ENCODE data around the gene UBQLNL.

DNA sequence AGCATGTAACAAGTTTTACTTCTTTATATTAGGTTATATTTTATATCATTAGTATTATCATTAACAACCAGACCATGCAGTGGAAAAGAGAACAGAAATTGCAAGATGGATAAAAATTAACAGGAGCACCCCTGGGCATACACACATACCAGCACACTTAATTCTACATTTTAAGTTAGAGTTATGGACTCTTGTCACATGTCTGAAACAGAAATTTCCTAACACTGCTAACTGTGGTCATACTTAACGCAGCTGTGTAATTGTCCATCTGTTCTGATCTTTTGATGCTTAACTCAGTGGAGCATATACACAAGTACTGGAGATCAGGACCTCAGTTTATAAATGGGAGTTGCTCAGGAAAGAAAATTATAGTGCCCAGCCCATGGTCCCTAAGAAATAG is 31.5 kb upstream of the UBQLNL start:
- TF ChIP-seq, protein P1, sequence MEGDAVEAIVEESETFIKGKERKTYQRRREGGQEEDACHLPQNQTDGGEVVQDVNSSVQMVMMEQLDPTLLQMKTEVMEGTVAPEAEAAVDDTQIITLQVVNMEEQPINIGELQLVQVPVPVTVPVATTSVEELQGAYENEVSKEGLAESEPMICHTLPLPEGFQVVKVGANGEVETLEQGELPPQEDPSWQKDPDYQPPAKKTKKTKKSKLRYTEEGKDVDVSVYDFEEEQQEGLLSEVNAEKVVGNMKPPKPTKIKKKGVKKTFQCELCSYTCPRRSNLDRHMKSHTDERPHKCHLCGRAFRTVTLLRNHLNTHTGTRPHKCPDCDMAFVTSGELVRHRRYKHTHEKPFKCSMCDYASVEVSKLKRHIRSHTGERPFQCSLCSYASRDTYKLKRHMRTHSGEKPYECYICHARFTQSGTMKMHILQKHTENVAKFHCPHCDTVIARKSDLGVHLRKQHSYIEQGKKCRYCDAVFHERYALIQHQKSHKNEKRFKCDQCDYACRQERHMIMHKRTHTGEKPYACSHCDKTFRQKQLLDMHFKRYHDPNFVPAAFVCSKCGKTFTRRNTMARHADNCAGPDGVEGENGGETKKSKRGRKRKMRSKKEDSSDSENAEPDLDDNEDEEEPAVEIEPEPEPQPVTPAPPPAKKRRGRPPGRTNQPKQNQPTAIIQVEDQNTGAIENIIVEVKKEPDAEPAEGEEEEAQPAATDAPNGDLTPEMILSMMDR (IDR thresholded peaks at IDR 0.05), result no peak
- TF ChIP-seq POLR2AphosphoS5 (IDR thresholded peaks at IDR 0.05) (no peak), POLR2A (IDR thresholded peaks at IDR 0.05) (no peak)
